Chondrocyte (in vitro differentiated cells): ENCODE results near the gene CDH8. TPM values are rescaled to one million over a fixed set of nuclear protein-coding genes. Genes with fewer than 3 reads are reported as not detected.
"Not testable (repeated sequence)": the region's sequence is repeated elsewhere in the genome, so short reads cannot be mapped to it uniquely, and the experiment has no call there.

Source experiments
- DNase-seq: peaks from one replicate; pipeline ENCODE4 v3.0.0; 2021; ENCODE audit warnings: mixed read lengths, low spot score
- H3K27ac Mint-ChIP-seq: one replicate; pipeline ENCODE4 v1.8.0; 2021; ENCODE audit warnings: mild to moderate bottlenecking, moderate library complexity, mixed read lengths; ENCODE audit not compliant: unreplicated experiment
- H3K27me3 Mint-ChIP-seq: 2 replicates; pipeline ENCODE4 v1.8.0; 2021; ENCODE audit warnings: low read depth, mixed read lengths
- H3K36me3 Mint-ChIP-seq: 2 replicates; pipeline ENCODE4 v1.8.0; 2021; ENCODE audit warnings: low read depth, mixed read lengths
- H3K4me1 Mint-ChIP-seq: 2 replicates; pipeline ENCODE4 v1.8.0; 2021; ENCODE audit warnings: low read depth, mild to moderate bottlenecking, mixed read lengths
- H3K4me3 Mint-ChIP-seq: one replicate; pipeline ENCODE4 v1.8.0; 2021; ENCODE audit warnings: mild to moderate bottlenecking, moderate library complexity, mixed read lengths; ENCODE audit not compliant: unreplicated experiment
- H3K9me3 Mint-ChIP-seq: 2 replicates; pipeline ENCODE4 v1.8.0; 2021; ENCODE audit warnings: low read depth, mixed read lengths
- total RNA-seq: library from RNA; stranded (reverse); gene quantifications from 3 replicates; pipeline ENCODE4 v1.2.1, GENCODE V29; 2021
- TF ChIP-seq, protein P1 (sequence below): fragments of 200-600 bp; sonication (generic); IDR thresholded peaks from 2 replicates; pipeline ENCODE4 v1.5.0; 2021; ENCODE audit warnings: antibody characterized with exemption, mild to moderate bottlenecking, moderate library complexity

The CDH8 gene
- total RNA-seq, 1 donor from 2014 or later = 5.7 TPM

DNA sequence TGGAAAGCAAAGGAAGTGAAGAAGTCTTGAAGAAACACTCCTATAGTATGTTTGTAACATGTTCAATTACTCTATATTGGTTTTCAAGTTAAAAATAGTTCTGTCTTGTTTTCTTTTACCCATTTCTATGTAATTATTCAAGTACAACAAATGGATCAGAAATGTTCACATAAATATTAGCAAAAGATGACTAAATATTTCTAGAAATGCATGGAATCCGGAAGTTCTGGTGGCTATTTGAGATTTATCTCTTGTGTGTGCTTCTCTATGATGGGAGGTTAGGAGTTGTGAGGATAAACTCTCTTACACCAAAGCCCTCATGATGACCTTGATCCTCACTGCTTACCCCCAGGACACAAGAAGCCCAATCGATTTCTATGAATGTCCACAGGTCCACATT, 237.5 kb downstream of the CDH8 start:
- H3K4me3 Mint-ChIP-seq = no peak overlapping the region
- H3K4me1 Mint-ChIP-seq = peaks cover 42% of the 10 kb centered on the region
- peak overlapping the region; percentile 78 for H3K27ac Mint-ChIP-seq
- no peak for DNase-seq
- H3K9me3 Mint-ChIP-seq = peaks cover 3% of the 10 kb centered on the region
- no peaks in the 10 kb centered on the region for H3K36me3 Mint-ChIP-seq
- no peaks in the 10 kb centered on the region for H3K27me3 Mint-ChIP-seq
- TF ChIP-seq, protein P1, sequence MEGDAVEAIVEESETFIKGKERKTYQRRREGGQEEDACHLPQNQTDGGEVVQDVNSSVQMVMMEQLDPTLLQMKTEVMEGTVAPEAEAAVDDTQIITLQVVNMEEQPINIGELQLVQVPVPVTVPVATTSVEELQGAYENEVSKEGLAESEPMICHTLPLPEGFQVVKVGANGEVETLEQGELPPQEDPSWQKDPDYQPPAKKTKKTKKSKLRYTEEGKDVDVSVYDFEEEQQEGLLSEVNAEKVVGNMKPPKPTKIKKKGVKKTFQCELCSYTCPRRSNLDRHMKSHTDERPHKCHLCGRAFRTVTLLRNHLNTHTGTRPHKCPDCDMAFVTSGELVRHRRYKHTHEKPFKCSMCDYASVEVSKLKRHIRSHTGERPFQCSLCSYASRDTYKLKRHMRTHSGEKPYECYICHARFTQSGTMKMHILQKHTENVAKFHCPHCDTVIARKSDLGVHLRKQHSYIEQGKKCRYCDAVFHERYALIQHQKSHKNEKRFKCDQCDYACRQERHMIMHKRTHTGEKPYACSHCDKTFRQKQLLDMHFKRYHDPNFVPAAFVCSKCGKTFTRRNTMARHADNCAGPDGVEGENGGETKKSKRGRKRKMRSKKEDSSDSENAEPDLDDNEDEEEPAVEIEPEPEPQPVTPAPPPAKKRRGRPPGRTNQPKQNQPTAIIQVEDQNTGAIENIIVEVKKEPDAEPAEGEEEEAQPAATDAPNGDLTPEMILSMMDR = no peak

DNA sequence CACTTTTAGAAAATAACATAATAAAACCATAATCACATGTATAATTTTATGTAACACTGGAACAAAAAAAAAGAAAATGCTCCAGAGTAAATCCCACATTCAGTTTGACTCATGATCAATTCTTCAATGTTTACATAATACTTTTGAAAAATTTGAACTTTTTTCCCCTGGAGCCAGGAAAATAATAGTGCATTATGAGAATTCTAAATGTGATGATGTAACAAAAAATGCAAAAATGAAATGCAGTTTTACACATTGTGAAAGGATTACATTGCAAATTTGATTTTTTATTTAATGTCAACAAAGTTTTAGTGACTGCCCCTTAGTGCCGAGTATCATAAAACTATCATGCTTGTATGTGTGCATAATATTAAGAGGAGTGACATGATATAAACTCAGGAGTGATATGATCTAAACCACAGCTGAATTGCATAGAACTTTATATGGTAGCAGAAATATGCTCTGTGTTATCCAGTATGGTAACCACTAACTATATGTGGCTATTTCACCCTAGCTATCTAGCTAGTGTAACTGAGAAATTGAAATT, 238.2 kb downstream of the CDH8 start:
- H3K4me3 Mint-ChIP-seq = no peak overlapping the region
- DNase-seq = no peak
- H3K27me3 Mint-ChIP-seq = no peaks in the 10 kb centered on the region
- TF ChIP-seq, protein P1 = no peak
- no peak overlapping the region for H3K27ac Mint-ChIP-seq
- no peaks in the 10 kb centered on the region for H3K36me3 Mint-ChIP-seq
- H3K9me3 Mint-ChIP-seq = peaks cover 6% of the 10 kb centered on the region
- H3K4me1 Mint-ChIP-seq = peaks cover 45% of the 10 kb centered on the region

DNA sequence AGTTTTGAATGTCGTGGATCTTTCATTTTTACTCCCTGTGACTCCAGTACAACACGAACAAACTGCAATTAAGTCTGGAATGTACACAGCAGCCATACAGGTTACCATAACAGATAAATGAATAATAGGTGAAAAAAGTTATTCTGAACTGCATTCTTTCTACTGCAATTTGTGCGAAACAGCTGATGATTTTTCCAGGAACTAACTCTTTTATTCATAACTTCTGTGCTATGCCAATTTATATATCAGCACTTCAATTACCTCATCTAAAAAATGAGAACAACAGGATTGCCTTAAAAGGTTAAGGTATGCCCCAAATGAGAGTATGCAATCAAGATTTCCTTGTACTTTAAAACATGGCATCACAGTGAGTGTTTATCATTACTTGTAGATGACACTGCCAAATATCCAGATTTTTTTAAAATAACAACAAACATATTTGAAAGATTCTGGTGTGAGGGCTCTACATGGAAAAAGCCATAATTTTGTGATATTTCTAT, 238.9 kb downstream of the CDH8 start:
- Mint-ChIP-seq H3K27me3 (no peaks in the 10 kb centered on the region), H3K36me3 (no peaks in the 10 kb centered on the region), H3K4me3 (no peak overlapping the region), H3K9me3 (peaks cover 6% of the 10 kb centered on the region), H3K27ac (no peak overlapping the region), H3K4me1 (peaks cover 52% of the 10 kb centered on the region)
- TF ChIP-seq, protein P1 = no peak
- DNase-seq = no peak

DNA sequence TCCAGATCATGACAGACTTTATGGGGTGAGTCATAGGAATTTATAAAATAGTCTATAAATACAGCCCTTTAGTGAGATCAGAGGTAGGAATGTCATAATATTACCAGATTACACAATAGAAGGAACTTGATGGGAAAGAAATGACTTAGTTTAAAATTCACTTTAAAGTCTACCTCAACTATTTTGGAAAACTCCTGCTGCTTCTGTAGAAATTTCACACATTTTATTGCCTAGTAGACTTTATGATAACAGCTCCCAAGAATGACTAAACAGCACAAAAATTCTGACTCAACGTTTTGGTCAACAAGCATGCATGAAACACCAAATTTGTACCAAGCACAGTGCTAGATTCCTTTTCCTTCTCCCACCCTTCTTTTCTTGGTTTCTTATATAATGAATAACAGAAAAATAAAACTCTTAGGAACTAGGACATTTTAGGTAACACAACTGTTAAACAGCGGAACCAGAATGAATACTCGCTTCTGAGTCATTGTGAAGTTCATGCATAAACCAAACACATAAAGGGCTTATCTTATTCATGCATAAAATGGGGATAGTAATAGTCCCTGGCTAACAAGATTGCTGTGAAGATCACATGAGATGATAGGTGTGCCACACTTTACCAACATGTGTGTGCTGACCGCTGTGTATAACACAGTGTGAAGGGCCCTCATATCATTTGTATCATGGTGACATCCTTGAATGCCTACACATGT, 243.9 kb downstream of the CDH8 start:
- Mint-ChIP-seq H3K4me3 (no peak overlapping the region), H3K9me3 (peaks cover 3% of the 10 kb centered on the region), H3K4me1 (peaks cover 53% of the 10 kb centered on the region), H3K36me3 (no peaks in the 10 kb centered on the region), H3K27me3 (no peaks in the 10 kb centered on the region), H3K27ac (peak overlapping the region; percentile 85)
- TF ChIP-seq, protein P1 = no peak
- no peak for DNase-seq

DNA sequence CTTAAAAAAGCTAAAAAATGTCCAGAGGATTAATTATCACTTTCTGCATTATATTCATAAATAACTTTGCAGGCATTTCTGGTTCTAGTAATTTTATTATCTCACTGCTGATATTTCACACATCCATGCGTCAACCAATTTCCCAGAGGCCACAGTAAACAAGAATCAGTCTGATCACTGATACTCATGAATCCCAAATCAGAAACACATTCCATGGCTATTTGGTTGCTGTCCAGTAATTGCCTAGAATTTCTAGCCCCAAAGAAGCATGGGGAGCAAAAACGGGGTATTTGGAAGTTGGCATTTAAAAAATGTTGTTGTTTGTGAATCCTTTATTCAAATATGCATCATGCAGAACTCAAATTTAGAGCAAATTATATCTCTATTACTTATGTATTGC, 244.8 kb downstream of the CDH8 start:
- Mint-ChIP-seq H3K36me3 (no peaks in the 10 kb centered on the region), H3K27ac (peak overlapping the region; percentile 35), H3K27me3 (no peaks in the 10 kb centered on the region), H3K9me3 (peaks cover 3% of the 10 kb centered on the region), H3K4me3 (no peak overlapping the region), H3K4me1 (peaks cover 44% of the 10 kb centered on the region)
- TF ChIP-seq, protein P1 = no peak
- no peak for DNase-seq

DNA sequence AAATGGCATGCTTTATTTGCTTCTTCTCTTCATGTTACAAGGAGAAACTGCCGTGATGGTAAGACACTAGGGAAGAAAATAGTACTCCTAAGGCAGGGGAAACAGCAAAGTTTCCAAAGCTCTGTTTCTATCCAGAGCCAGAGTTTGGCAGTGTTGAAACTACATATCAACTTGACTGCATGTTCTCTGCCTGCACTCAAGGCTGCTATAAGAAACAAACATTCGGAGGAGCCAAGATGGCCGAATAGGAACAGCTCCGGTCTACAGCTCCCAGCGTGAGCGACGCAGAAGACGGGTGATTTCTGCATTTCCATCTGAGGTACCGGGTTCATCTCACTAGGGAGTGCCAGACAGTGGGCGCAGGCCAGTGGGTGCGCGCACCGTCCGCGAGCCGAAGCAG, 254.4 kb downstream of the CDH8 start:
- not testable (repeated sequence) for DNase-seq, H3K27me3 Mint-ChIP-seq, H3K36me3 Mint-ChIP-seq, H3K4me1 Mint-ChIP-seq, H3K27ac Mint-ChIP-seq, H3K9me3 Mint-ChIP-seq, H3K4me3 Mint-ChIP-seq
